Hepatocyte (in vitro differentiated cells): Measurements from ENCODE around the gene PFDN6.

Experiments
- EZH2 ChIP-seq: fragments of 200-600 bp; sonication (generic); IDR thresholded peaks from 2 replicates; pipeline ENCODE4 v1.6.1; 2016; ENCODE audit warnings: antibody characterized with exemption, mild to moderate bottlenecking, borderline replicate concordance
- EZH2phosphoT487 ChIP-seq: fragments of 200-600 bp; sonication (generic); IDR thresholded peaks from one replicate; pipeline ENCODE4 v1.6.1; 2018; ENCODE audit warnings: antibody characterized with exemption, mild to moderate bottlenecking, low read depth, moderate library complexity; ENCODE audit not compliant: unreplicated experiment, severe bottlenecking
- TF ChIP-seq, protein P1 (sequence below): fragments of 200-600 bp; sonication (generic); IDR thresholded peaks from 2 replicates; pipeline ENCODE4 v1.5.1; 2016; ENCODE audit warnings: antibody characterized with exemption, mild to moderate bottlenecking; ENCODE audit not compliant: poor library complexity

GRCh38 chr6:33317669-33318425 lies 28.4 kb downstream of the PFDN6 start, which contains the start of gene ZBTB22:
- TF ChIP-seq, protein P1, sequence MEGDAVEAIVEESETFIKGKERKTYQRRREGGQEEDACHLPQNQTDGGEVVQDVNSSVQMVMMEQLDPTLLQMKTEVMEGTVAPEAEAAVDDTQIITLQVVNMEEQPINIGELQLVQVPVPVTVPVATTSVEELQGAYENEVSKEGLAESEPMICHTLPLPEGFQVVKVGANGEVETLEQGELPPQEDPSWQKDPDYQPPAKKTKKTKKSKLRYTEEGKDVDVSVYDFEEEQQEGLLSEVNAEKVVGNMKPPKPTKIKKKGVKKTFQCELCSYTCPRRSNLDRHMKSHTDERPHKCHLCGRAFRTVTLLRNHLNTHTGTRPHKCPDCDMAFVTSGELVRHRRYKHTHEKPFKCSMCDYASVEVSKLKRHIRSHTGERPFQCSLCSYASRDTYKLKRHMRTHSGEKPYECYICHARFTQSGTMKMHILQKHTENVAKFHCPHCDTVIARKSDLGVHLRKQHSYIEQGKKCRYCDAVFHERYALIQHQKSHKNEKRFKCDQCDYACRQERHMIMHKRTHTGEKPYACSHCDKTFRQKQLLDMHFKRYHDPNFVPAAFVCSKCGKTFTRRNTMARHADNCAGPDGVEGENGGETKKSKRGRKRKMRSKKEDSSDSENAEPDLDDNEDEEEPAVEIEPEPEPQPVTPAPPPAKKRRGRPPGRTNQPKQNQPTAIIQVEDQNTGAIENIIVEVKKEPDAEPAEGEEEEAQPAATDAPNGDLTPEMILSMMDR, result no peak
- TF ChIP-seq EZH2 (no peak), EZH2phosphoT487 (no peak)
